Left lobe of liver (tissue), 2 donors: Measurements from ENCODE around the gene OR6C3. TPM values are rescaled to one million over a fixed set of nuclear protein-coding genes. Genes with fewer than 3 reads are reported as not detected.
"Not testable (repeated sequence)": the region's sequence is repeated elsewhere in the genome, so short reads cannot be mapped to it uniquely, and the experiment has no call there.

Source experiments
- ATAC-seq: fragments of 200-7000 bp; cut with Tn5 transposase; one replicate; pipeline ENCODE4 v1.9.1; 2020; ENCODE audit warnings: mild to moderate bottlenecking, moderate library complexity
- DNase-seq: peaks from one replicate; pipeline ENCODE4 v3.0.0-alpha.2; 2020; ENCODE audit warnings: low spot score
- total RNA-seq: library from RNA; stranded (reverse); gene quantifications from one replicate; pipeline ENCODE4 v1.2.1, GENCODE V29; 2021
- donor health status: DM: no; HTN: no; CAD: no; lungs with moderate emphysema.
- donor health status: DM: no; HTN: yes; CAD: no.

OR6C3 gene
- not detected for total RNA-seq

DNA sequence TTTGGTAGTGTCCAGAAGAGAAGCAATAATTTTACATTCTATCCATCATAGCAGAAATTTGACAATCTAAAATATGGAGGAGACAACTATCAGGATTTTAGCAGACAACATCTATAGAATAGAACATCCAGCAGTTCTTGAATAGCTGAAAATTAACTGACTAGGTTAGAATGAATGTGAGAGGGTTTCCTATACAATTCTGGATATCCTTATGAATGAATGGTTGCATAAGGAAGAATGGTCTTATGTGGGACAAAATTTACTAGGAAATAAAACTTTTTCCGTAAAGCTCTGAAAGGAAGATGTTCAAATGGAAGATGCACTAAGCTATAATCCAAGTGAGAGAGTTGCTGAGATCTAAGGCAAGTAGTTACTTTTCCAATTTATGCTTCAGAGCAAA is at the start of gene OR6C3:
Gene OR6C3, plus strand, starts transcription at position 301 of the 400 bp plus-strand sequence. CDS start 955 bp downstream, outside the sequence.
- ATAC-seq, result no peak
- DNase-seq, result no peak

DNA sequence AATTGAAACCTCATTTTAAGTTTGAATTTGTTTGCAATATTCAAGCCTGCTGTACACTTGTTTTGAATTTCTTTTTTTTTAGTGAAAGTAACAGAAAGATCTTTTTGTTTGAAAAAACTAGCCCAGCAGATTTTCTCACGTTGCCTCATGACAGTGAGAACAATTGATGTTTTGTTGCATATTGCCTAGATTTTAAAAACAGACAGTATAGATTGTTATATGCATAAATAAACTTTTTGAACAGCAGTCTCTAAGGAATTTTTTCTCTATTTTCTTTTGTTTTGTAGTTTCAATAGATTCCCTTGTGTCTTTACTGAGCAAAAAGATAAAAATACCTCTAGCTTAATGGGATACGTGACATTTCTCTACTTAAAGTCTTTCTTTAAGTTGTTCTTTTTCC is 49.6 kb upstream of the OR6C3 start:
- no peak for ATAC-seq
- no peak for DNase-seq

DNA sequence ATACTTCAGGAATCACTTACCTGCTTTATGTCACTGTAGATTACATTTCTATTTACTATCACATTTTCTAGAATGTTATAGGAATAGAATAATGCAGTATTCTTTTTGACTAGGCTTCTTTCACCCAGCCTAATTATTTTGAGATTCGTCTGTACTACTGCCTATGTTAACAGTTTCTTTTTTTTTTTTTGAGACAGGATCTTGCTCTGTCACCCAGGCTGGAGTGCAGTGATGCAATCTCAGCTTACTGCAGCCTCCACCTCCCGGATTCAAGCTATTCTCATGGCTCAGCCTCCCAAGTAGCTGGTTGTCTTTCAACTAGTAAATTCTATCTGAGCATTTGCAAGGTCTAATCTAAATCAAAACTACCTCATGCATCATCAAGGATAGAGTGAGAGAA is 40.5 kb upstream of the OR6C3 start:
- no peak for ATAC-seq
- DNase-seq, result no peak

- no peak for ATAC-seq
- DNase-seq, result no peak
These were observed 34.1 kb upstream of the OR6C3 start, which contains the start of gene OR6C6 for GRCh38 chr12:55296469-55296868. OR6C6 (minus strand) TSS chr12:55296569; CDS start chr12:55295232, 1,337 bp downstream.

GRCh38 chr12:55314043-55314442 is 16.5 kb upstream of the OR6C3 start, which contains the start of gene OR6C1:
OR6C1 (plus strand) TSS chr12:55314343; CDS start chr12:55320600, 6,257 bp downstream.
- no peak for ATAC-seq
- DNase-seq, result no peak

DNA sequence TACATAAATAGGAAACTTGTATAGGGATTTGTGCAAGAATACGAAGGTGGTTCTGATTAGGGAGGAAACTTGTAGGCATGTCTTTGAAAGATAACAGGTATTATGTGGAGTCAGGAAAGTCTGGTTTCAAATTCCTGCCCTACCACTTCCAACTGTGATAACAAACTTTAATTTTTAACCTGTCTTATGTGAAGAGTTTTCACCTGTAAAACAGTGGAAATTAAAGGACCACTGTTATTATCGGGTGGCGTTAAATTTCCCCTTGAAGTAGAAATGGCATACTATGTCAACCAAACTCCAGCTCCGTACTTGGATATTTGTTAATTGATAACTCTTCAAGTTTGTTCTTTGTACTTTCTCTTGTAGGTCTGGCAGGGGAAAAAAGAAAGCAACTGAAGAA is 10.3 kb upstream of the OR6C3 start:
- ATAC-seq (no peak), DNase-seq (no peak)

DNA sequence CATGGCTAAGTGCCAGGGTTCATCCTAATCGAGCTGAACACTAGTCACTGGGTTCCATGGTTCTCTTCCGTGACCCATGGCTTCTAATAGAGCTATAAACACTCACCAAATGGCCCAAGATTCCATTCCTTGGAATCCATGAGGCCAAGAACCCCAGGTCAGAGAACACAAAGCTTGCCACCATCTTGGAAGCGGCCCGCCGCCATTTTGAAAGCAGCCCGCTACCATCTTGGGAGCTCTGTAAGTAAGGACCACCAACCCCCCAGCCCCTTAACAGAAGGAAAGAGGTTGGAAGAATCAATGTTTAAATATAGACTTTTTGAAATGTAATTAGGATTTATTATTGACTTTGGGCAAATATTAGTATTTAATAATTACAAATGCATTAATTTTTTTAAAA is 4.7 kb upstream of the OR6C3 start:
- not testable (repeated sequence) for ATAC-seq

GRCh38 chr12:55336002-55336401 is 5.5 kb downstream of the OR6C3 start:
- DNase-seq, result no peak

More for the DNA sequence above, 4.7 kb upstream of the OR6C3 start:
- not testable (repeated sequence) for DNase-seq

GRCh38 chr12:55355338-55355737 is 24.8 kb downstream of the OR6C3 start:
- DNase-seq, ATAC-seq: not testable (repeated sequence)

More at GRCh38 chr12:55336002-55336401, 5.5 kb downstream of the OR6C3 start:
- no peak for ATAC-seq

DNA sequence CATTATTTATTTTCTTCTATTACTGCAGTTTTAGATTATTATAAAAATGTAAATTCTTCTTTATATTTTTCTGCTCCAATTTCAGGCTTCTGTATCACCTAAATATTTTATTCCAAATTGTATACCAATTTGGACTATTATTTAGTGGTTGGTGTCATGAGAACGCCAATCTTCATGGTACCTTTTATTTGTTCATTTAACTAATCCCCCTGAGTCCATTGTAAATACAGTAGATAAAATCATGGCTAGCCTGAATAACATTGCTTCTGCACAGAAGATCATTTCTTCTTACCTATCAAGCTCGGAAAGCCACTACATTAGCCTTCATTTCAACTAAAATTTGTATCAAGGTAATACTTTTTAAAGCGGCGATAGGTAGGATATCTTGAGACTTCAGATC is 32.1 kb downstream of the OR6C3 start, which contains the start of gene OR6C75:
Gene OR6C75, plus strand, starts transcription at position 301 of the 400 bp plus-strand sequence. CDS start 2,136 bp downstream, outside the sequence.
- ATAC-seq (no peak), DNase-seq (no peak)

DNA sequence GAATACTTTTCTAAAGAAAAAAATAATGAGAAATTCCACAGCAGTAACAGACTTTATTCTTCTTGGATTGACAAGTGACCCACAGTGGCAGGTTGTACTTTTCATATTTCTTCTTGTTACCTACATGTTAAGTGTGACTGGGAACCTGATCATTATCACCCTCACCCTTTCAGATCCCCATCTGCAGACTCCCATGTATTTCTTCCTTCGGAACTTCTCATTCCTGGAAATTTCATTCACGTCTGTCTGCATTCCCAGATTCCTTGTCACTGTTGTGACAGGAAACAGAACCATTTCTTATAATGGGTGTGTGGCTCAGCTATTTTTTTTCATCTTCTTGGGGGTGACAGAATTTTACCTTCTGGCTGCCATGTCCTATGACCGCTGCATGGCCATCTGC is 34.5 kb downstream of the OR6C3 start:
- DNase-seq (no peak), ATAC-seq (no peak)

DNA sequence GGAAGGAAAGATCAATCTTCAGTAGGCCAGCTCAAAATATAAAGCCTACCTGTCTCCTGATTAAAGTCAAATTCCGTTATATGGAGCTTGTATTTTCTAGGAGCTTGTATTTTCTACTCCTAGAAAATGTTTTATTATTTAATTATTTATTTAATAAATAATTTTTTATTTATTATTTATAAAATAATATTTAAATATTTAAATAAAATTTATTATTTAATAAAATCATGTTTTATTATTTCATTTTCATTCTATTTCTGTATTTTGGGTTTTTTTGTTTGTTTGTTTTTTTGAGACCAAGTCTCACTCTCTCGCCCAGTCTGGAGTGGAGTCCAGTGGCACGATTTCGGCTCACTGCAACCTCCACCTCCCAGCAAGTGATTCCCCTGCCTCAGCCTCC is 42.0 kb downstream of the OR6C3 start:
- DNase-seq (no peak), ATAC-seq (no peak)

Other genes with a start within 250 kb of the OR6C3 start
- gene OR9K2, start 204.3 kb upstream of the OR6C3 start, total RNA-seq, result not detected
- gene OR10A7, start 109.7 kb upstream of the OR6C3 start, total RNA-seq, result not detected
- not detected for gene OR6C74, start 86.1 kb upstream of the OR6C3 start, total RNA-seq
- not detected for gene OR6C6, start 34.2 kb upstream of the OR6C3 start, total RNA-seq
- not detected for gene OR6C1, start 16.4 kb upstream of the OR6C3 start, total RNA-seq
- gene OR6C75, start 32.2 kb downstream of the OR6C3 start, total RNA-seq, result not detected
- not detected for gene OR6C65, start 69.8 kb downstream of the OR6C3 start, total RNA-seq
- gene OR6C76, start 95.5 kb downstream of the OR6C3 start, total RNA-seq, result not detected
- not detected for gene OR6C2, start 113.3 kb downstream of the OR6C3 start, total RNA-seq
- gene OR6C70, start 139.4 kb downstream of the OR6C3 start, total RNA-seq, result not detected
- gene OR6C68, start 161.6 kb downstream of the OR6C3 start, total RNA-seq, result not detected
- not detected for gene OR6C4, start 218.9 kb downstream of the OR6C3 start, total RNA-seq
- not detected for gene OR2AP1, start 241.7 kb downstream of the OR6C3 start, total RNA-seq